Measurements from ENCODE around the gene CSNK1E. TPM values are rescaled to one million over a fixed set of nuclear protein-coding genes. Genes with fewer than 3 reads are reported as not detected.

The CSNK1E gene
- total and polyA plus RNA-seq, 12 donors: 64.1 to 88.1 (median 79.3) TPM

DNA sequence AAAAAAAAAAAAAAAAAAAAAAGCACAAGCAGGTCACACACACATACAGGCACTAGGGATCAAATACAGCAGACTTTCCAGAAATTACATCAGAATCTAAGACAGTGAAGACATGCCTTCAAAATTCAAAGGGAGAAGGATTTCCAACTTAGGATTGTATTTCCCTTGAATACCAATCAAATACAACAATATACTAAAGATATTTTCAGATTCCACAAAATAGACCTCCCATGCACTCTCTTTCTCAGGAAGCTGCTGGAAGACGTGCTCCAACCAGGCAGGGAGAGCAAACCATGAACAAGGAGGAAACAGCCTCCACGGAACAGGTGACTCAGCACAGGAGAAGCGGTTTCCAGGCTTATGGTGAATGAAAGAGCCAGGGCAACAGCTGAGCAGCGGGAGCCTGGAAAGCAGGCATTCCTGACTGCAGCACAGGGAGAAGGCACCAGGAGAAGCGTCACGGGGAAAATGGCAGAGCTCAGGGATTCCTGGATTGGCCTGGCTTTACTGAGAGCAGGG, 76.4 kb downstream of the CSNK1E start:
- Histone ChIP-seq H3K4me3 (no peak overlapping the region), H3K27ac (peak overlapping the region in 1 of 10 donors; percentile 46), H3K4me1 (peaks cover 4 to 75% (median 37%) of the 10 kb centered on the region in 9 donors), H3K27me3 (no peaks in the 10 kb centered on the region), H3K9me3 (no peaks in the 10 kb centered on the region), H3K36me3 (peaks cover 0 to 74% (median 10%) of the 10 kb centered on the region in 9 donors)
- WGBS, 2 donors: 70 to 86% methylated on average over 6 of the region's 6 CpGs
- TF ChIP-seq, protein P1, sequence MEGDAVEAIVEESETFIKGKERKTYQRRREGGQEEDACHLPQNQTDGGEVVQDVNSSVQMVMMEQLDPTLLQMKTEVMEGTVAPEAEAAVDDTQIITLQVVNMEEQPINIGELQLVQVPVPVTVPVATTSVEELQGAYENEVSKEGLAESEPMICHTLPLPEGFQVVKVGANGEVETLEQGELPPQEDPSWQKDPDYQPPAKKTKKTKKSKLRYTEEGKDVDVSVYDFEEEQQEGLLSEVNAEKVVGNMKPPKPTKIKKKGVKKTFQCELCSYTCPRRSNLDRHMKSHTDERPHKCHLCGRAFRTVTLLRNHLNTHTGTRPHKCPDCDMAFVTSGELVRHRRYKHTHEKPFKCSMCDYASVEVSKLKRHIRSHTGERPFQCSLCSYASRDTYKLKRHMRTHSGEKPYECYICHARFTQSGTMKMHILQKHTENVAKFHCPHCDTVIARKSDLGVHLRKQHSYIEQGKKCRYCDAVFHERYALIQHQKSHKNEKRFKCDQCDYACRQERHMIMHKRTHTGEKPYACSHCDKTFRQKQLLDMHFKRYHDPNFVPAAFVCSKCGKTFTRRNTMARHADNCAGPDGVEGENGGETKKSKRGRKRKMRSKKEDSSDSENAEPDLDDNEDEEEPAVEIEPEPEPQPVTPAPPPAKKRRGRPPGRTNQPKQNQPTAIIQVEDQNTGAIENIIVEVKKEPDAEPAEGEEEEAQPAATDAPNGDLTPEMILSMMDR (IDR thresholded peaks at IDR 0.05): no peak
- ATAC-seq (peak in 1 of 8 donors; percentile 17), DNase-seq (no peak)
- intact Hi-C loops (cut with DNase I): no loop called here

Other genes with a start within 250 kb of the CSNK1E start
- gene SLC16A8, start 233.2 kb downstream of the CSNK1E start, total RNA-seq: under 1 TPM in 1 of 10 donors, not detected in 9; 0.34 TPM
- gene SLC16A8, start 233.2 kb downstream of the CSNK1E start, polyA plus RNA-seq: under 1 TPM; 0.19 to 0.22 TPM
- gene BAIAP2L2, start 206.7 kb downstream of the CSNK1E start, total RNA-seq: under 1 TPM in 6 of 10 donors, not detected in 4; 0.12 to 0.36 (median 0.17) TPM
- under 1 TPM; 0.28 to 0.37 TPM for gene BAIAP2L2, start 206.7 kb downstream of the CSNK1E start, polyA plus RNA-seq
- gene PLA2G6, start 135.6 kb downstream of the CSNK1E start, total RNA-seq: 10 to 100 TPM in 8 of 10 donors, 1 to 10 TPM in 2; 8.8 to 17.1 (median 13.5) TPM
- 10 to 100 TPM in 1 of 2 donors, 1 to 10 TPM in 1; 6.0 to 35.1 TPM for gene PLA2G6, start 135.6 kb downstream of the CSNK1E start, polyA plus RNA-seq
- 10 to 100 TPM in 4 of 10 donors, 1 to 10 TPM in 6; 2.9 to 21.2 (median 5.3) TPM for gene MAFF, start 115.4 kb downstream of the CSNK1E start, total RNA-seq
- gene MAFF, start 115.4 kb downstream of the CSNK1E start, polyA plus RNA-seq: 10 to 100 TPM in 1 of 2 donors, 1 to 10 TPM in 1; 6.5 to 21.4 TPM
- gene TMEM184B, start 44.4 kb downstream of the CSNK1E start, total RNA-seq: 10 to 100 TPM; 36.2 to 51.6 (median 46.1) TPM
- 10 to 100 TPM; 20.8 to 29.7 TPM for gene TMEM184B, start 44.4 kb downstream of the CSNK1E start, polyA plus RNA-seq
- gene KCNJ4, start 137.8 kb upstream of the CSNK1E start, total RNA-seq: 10 to 100 TPM in 9 of 10 donors, 1 to 10 TPM in 1; 4.9 to 93.3 (median 43.9) TPM
- 10 to 100 TPM in 1 of 2 donors, 1 to 10 TPM in 1; 7.6 to 19.5 TPM for gene KCNJ4, start 137.8 kb upstream of the CSNK1E start, polyA plus RNA-seq
- gene KDELR3, start 150.7 kb upstream of the CSNK1E start, total RNA-seq: 10 to 100 TPM in 3 of 10 donors, 1 to 10 TPM in 7; 3.4 to 12.9 (median 7.9) TPM
- gene KDELR3, start 150.7 kb upstream of the CSNK1E start, polyA plus RNA-seq: 10 to 100 TPM in 1 of 2 donors, 1 to 10 TPM in 1; 9.4 to 11.5 TPM
- gene DDX17, start 188.9 kb upstream of the CSNK1E start, total RNA-seq: 100 to 1,000 TPM; 156 to 236 (median 169) TPM
- 100 to 1,000 TPM in 1 of 2 donors, 10 to 100 TPM in 1; 76.2 to 241 TPM for gene DDX17, start 188.9 kb upstream of the CSNK1E start, polyA plus RNA-seq